SHP77 treated with DMSO at 0.1 percent for 48 hours (cell line): Measurements from ENCODE around the gene ZSWIM7.

Experiments
- DNase-seq: peaks from one replicate; lab custom pipeline; 2025; lab: John Stamatoyannopoulos, UW

The ZSWIM7 gene

GRCh38 chr17:15928286-15928785, 71.2 kb downstream of the ZSWIM7 start:
- DNase-seq, result no peak
